PC-3 (cell line): ENCODE measurements around the gene USH2A.

ENCODE experiments used
- CTCF ChIP-seq: fragments of 300-600 bp; sonication (generic); conservative IDR thresholded peaks from 2 replicates; pipeline ENCODE4 v1.5.1; 2017; ENCODE audit warnings: antibody characterized with exemption, low read depth, mild to moderate bottlenecking, low read length
- EZH2phosphoT487 ChIP-seq: fragments of 300-600 bp; sonication (generic); IDR thresholded peaks from 2 replicates; pipeline ENCODE4 v1.6.1; 2018; ENCODE audit warnings: mild to moderate bottlenecking, antibody characterized with exemption, low read length, borderline replicate concordance

- TF ChIP-seq CTCF: no peak
- TF ChIP-seq EZH2phosphoT487: no peak
Measured at GRCh38 chr1:216303690-216304089, 119.6 kb downstream of the USH2A start.
